Thyroid gland (tissue), 4 donors: ENCODE results near the gene CIDEA.

ENCODE experiments used
- POLR2A ChIP-seq, 2 donors: fragments of 450-650 bp; IDR thresholded peaks; one replicate each; pipeline ENCODE4 v1.6.1; 2017; ENCODE audit warnings: antibody characterized with exemption in 2 of 2, mild to moderate bottlenecking in 2 of 2, moderate library complexity in 1 of 2
- TF ChIP-seq, protein P1 (sequence below), 6 experiments: fragments of 200-600 bp in 3 of 6; fragments of 450-650 bp in 3 of 6; sonication (generic) in 3 of 6; IDR thresholded peaks; one replicate each; pipeline ENCODE4 v1.5.1; 2016 to 2019; ENCODE audit warnings: antibody characterized with exemption in 6 of 6, mild to moderate bottlenecking in 2 of 6, inconsistent platforms in 1 of 6, moderate library complexity in 1 of 6

DNA sequence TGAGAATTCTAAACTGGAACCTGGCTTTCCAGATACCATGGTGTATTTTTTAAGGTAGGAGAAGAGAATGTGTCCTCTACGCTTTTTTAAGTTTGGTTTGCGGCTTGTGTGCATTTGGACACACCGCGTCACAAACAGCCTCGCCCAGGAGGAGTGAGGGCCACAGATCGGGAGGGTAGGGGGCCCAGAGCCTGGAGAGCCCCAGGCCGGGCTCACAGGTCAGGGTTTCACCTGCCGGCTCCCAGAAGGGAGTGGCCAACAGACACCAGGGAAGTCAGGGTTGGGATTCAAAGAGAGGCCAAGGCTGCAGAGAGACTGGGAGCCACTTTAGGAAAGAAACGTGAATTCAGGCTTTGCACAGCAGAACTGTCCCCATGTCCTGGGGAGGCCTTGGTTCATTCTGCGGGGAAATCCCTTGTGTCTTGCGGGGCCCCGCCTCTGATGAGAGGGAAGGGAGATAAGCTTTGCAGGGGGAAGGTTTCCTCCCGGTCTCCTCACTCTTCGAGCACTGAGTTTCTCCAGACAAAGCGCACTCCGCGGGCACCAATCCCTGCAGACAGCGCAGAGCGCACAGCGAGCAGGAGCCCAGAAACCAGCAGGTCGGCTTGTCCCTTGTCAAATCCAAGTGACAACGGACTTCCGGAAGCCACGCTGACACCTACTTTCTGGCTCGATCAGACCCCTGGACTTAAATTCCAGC is 51.9 kb downstream of the CIDEA start:
- TF ChIP-seq, protein P1, sequence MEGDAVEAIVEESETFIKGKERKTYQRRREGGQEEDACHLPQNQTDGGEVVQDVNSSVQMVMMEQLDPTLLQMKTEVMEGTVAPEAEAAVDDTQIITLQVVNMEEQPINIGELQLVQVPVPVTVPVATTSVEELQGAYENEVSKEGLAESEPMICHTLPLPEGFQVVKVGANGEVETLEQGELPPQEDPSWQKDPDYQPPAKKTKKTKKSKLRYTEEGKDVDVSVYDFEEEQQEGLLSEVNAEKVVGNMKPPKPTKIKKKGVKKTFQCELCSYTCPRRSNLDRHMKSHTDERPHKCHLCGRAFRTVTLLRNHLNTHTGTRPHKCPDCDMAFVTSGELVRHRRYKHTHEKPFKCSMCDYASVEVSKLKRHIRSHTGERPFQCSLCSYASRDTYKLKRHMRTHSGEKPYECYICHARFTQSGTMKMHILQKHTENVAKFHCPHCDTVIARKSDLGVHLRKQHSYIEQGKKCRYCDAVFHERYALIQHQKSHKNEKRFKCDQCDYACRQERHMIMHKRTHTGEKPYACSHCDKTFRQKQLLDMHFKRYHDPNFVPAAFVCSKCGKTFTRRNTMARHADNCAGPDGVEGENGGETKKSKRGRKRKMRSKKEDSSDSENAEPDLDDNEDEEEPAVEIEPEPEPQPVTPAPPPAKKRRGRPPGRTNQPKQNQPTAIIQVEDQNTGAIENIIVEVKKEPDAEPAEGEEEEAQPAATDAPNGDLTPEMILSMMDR (IDR thresholded peaks at IDR 0.05), result no peak
- TF ChIP-seq POLR2A (IDR thresholded peaks at IDR 0.05), result no peak
